Panc1 (cell line): ENCODE measurements around the gene USP10. TPM values are rescaled to one million over a fixed set of nuclear protein-coding genes. Genes with fewer than 3 reads are reported as not detected.

ENCODE experiments used
- ATAC-seq: fragments of 200-7000 bp; cut with Tn5 transposase; 2 replicates; pipeline ENCODE4 v1.9.1; 2020; ENCODE audit warnings: mild to moderate bottlenecking, moderate library complexity
- Bru-seq: library from RNA; stranded (reverse); fragments of 400-500 nt; gene quantifications from one replicate; lab custom pipeline; 2021; lab: Mats Ljungman, UMichigan
- BruChase-seq, 2 experiments: library from RNA; stranded (reverse); fragments of 400-500 nt; gene quantifications; one replicate each; lab custom pipeline; 2021; lab: Mats Ljungman, UMichigan
- BruUV-seq: library from RNA; stranded (reverse); fragments of 400-500 nt; replicated peaks from 2 replicates; lab custom pipeline; 2021; lab: Mats Ljungman, UMichigan
- CTCF ChIA-PET: fragments of 300-600 bp; sonication (Branson Sonifier 250); formaldehyde crosslinking; loops from one replicate; lab custom pipeline; 2022; ENCODE audit warnings: antibody characterized with exemption; lab: Charles Lee
- POLR2A ChIA-PET: fragments of 300-600 bp; sonication (Branson Sonifier 250); formaldehyde crosslinking; loops from one replicate; lab custom pipeline; 2022; ENCODE audit warnings: antibody characterized with exemption; lab: Charles Lee
- DNase-seq: peaks from one replicate; pipeline ENCODE4 v3.0.0-alpha.2; 2010; ENCODE audit warnings: low read depth, low spot score
- H3K27ac ChIP-seq: 2 replicates; pipeline ENCODE4 v1.5.1; 2011; ENCODE audit warnings: mild to moderate bottlenecking, low read length, inconsistent platforms
- H3K27me3 ChIP-seq: fragments of 200-500 bp; sonication (Bioruptor generic); 2 replicates; pipeline ENCODE4 v1.6.0; 2014; ENCODE audit warnings: low read length, inconsistent platforms; ENCODE audit not compliant: control insufficient read depth, insufficient read depth
- H3K36me3 ChIP-seq: fragments of 200-500 bp; sonication (Bioruptor generic); 2 replicates; pipeline ENCODE4 v1.5.1; 2014; ENCODE audit warnings: inconsistent platforms, mild to moderate bottlenecking, low read length, moderate library complexity; ENCODE audit not compliant: control insufficient read depth, insufficient read depth
- H3K4me1 ChIP-seq: 2 replicates; pipeline ENCODE4 v1.5.1; 2011; ENCODE audit warnings: inconsistent platforms, mild to moderate bottlenecking, low read length, moderate library complexity; ENCODE audit not compliant: control insufficient read depth, insufficient read depth
- H3K4me3 ChIP-seq, 2 experiments: 2 replicates each; pipeline ENCODE4 v1.5.1; 2011 to 2012; ENCODE audit warnings: low read depth in 2 of 2, low read length in 2 of 2, mild to moderate bottlenecking in 2 of 2, inconsistent platforms in 1 of 2, moderate library complexity in 1 of 2
- H3K9me3 ChIP-seq: fragments of 200-500 bp; sonication (Bioruptor generic); 2 replicates; pipeline ENCODE4 v1.5.1; 2014; ENCODE audit warnings: low read depth, mild to moderate bottlenecking, inconsistent platforms, low read length, moderate library complexity; ENCODE audit not compliant: control insufficient read depth, insufficient read depth
- CTCF ChIP-seq: fragments of 450-650 bp; IDR thresholded peaks from 2 replicates; pipeline ENCODE4 v1.5.1; 2017; ENCODE audit warnings: mild to moderate bottlenecking
- POLR2AphosphoS5 ChIP-seq: IDR thresholded peaks from 2 replicates; pipeline ENCODE4 v1.6.1; 2012; ENCODE audit warnings: mild to moderate bottlenecking, low read depth, low read length, moderate library complexity
- REST ChIP-seq, 2 experiments: IDR thresholded peaks; 2 replicates each; pipeline ENCODE4 v1.6.1; 2011 to 2012; ENCODE audit warnings: low read depth in 2 of 2, control low read depth in 1 of 2, low read length in 1 of 2, mild to moderate bottlenecking in 1 of 2, moderate library complexity in 1 of 2; ENCODE audit not compliant: insufficient read depth in 1 of 2
- SIN3A ChIP-seq: IDR thresholded peaks from 2 replicates; pipeline ENCODE4 v1.6.1; 2012; ENCODE audit warnings: low read depth, mild to moderate bottlenecking, low read length, moderate library complexity, borderline replicate concordance; ENCODE audit not compliant: insufficient read depth
- TCF7L2 ChIP-seq: IDR thresholded peaks from 2 replicates; pipeline ENCODE4 v1.6.1; 2011; ENCODE audit warnings: mild to moderate bottlenecking, low read depth, low read length, inconsistent platforms
- in situ Hi-C: cut with HindIII; loops from 2 replicates; pipeline ENCODE4 v1.10.0; 2016; ENCODE audit warnings: low sequenced_read_pairs, low pct_unique_long_range_greater_than_20kb
- intact Hi-C: fragments of 100-400 bp; cut with micrococcal nuclease; formaldehyde crosslinking; loops from one replicate; pipeline ENCODE4 v1.10.0; 2022; ENCODE audit not compliant: unreplicated experiment
- long read RNA-seq: library from polyadenylated mRNA; unstranded; transcript quantifications from one replicate; pipeline ENCODE4 v2.0.0, GENCODE V29; 2021; ENCODE audit not compliant: unreplicated experiment
- polyA plus RNA-seq: library from polyadenylated mRNA; unstranded; fragments of >200 nt; gene quantifications from one replicate; pipeline ENCODE4 v1.2.1, GENCODE V29; 2012; ENCODE audit warnings: missing spikeins; ENCODE audit not compliant: insufficient read length
- total RNA-seq: library from RNA; stranded (reverse); gene quantifications from one replicate; pipeline ENCODE4 v1.2.1, GENCODE V29; 2021; ENCODE audit not compliant: unreplicated experiment

The USP10 gene
- 77.4 TPM for total RNA-seq
- polyA plus RNA-seq, result 61.8 TPM
- percentile 90 among the genes with signal in this experiment for Bru-seq, nascent RNA
- percentile 83 among the genes with signal in this experiment for BruChase-seq, experiment 1, labeled RNA remaining after a 2-hour chase
- BruChase-seq, experiment 2, labeled RNA remaining after a 6-hour chase, result percentile 83 among the genes with signal in this experiment
- long read RNA-seq, transcript USP10-201 (14 exons, 3,009 nt), result major isoform, 85 of 151 reads
- long read RNA-seq, transcript USP10-207 (12 exons, 1,315 nt), result minor isoform, 7 of 151 reads
- long read RNA-seq, partial matches to known transcripts, result 21 of 151 reads
- long read RNA-seq, other reads (novel, unspliced or antisense), result 35 of 151 reads

- in situ Hi-C loops, result no loop called here
- no peaks in the 10 kb centered on the region for H3K27me3 ChIP-seq
- ChIA-PET POLR2A (no interaction called here), CTCF (no interaction called here)
- TF ChIP-seq REST (IDR thresholded peaks at IDR 0.05; ENCODE audit: insufficient read depth in 1 of 2, low read depth in 2 of 2, low read length in 1 of 2) (no peak), TCF7L2 (no peak), POLR2AphosphoS5 (peak; percentile 17; the same call in 1 of the 2 replicates), SIN3A (0 out of 2 replicates have a peak, but pooled peaks have one; percentile 58), CTCF (no peak)
- peak within 1 kb of the TSS; percentile 85 for H3K27ac ChIP-seq
- no TSS peak for BruUV-seq
- H3K4me1 ChIP-seq, result peaks cover 25% of the 10 kb centered on the region
- peak; percentile 93 for ATAC-seq
- intact Hi-C loops, result no loop called here
- H3K36me3 ChIP-seq, result peaks cover 11% of the 10 kb centered on the region; the same call in 1 of the 2 replicates
- no peaks in the 10 kb centered on the region for H3K9me3 ChIP-seq
- DNase-seq, result no peak
- H3K4me3 ChIP-seq, result peak within 1 kb of the TSS; percentile 79 to 85
Measured at GRCh38 chr16:84699712-84700445, at the start of gene USP10. TSS of gene USP10 (plus strand) at chr16:84700000. CDS start at chr16:84700091, 91 bp downstream.

GRCh38 chr16:84650062-84650991 lies 49.5 kb upstream of the USP10 start:
- ChIA-PET POLR2A (no interaction called here), CTCF (interaction anchor here (0.5 kb wide), 2 partner anchors 16 to 32 kb away, joined by 3 to 6 read pairs; no protein-coding TSS in a partner anchor)
- BruUV-seq, result no TSS peak
- H3K27ac ChIP-seq, result no peak overlapping the region
- DNase-seq, result no peak
- no peak overlapping the region for H3K4me3 ChIP-seq
- no peak for ATAC-seq
- intact Hi-C loops, result no loop called here
- no peaks in the 10 kb centered on the region for H3K9me3 ChIP-seq
- H3K4me1 ChIP-seq, result peaks cover 6% of the 10 kb centered on the region
- TF ChIP-seq REST (IDR thresholded peaks at IDR 0.05; ENCODE audit: insufficient read depth in 1 of 2, low read depth in 2 of 2, low read length in 1 of 2) (no peak), CTCF (no peak)
- in situ Hi-C loops, result no loop called here
- no peaks in the 10 kb centered on the region for H3K27me3 ChIP-seq
- no peaks in the 10 kb centered on the region; the same call in 1 of the 2 replicates for H3K36me3 ChIP-seq
